HepG2 (cell line): ENCODE results near the gene PCDHA12.
"Not testable (repeated sequence)": the region's sequence is repeated elsewhere in the genome, so short reads cannot be mapped to it uniquely, and the experiment has no call there.

Experiments
- BRF2 ChIP-seq: sonication (generic); formaldehyde crosslinking; IDR thresholded peaks from 2 replicates; pipeline ENCODE4 v1.8.1; 2022; ENCODE audit warnings: mild to moderate bottlenecking, missing genetic modification reagents
- KIAA2018 ChIP-seq: sonication (generic); formaldehyde crosslinking; IDR thresholded peaks from 2 replicates; pipeline ENCODE4 v1.5.0; 2020; ENCODE audit warnings: mild to moderate bottlenecking, missing genetic modification reagents, borderline replicate concordance
- KLF9 ChIP-seq: IDR thresholded peaks from 2 replicates; pipeline ENCODE4 v1.6.1; 2016; ENCODE audit warnings: low read depth

GRCh38 chr5:140876541-140877261 is 1.6 kb downstream of the PCDHA12 start:
- TF ChIP-seq KIAA2018, BRF2, KLF9 (CRISPR knock-in tag): not testable (repeated sequence)
